ENCODE data around the gene AMZ2.
A peak's percentile ranks its signal among the peaks of the same experiment; 100 is the strongest.

The AMZ2 gene

GRCh38 chr17:68290955-68291835 lies 43.4 kb downstream of the AMZ2 start, which contains the start of the genes ARSG and SLC16A6:
Gene ARSG (plus strand): TSS chr17:68291495. CDS start chr17:68307494, 15,999 bp downstream.
Gene SLC16A6 (minus strand): TSS chr17:68291127. CDS start chr17:68278320, 12,807 bp downstream.
- DNase-seq (ENCODE audit: low read depth, low spot score): no peak

GRCh38 chr17:68291836-68292688 lies 44.2 kb downstream of the AMZ2 start:
- no peak for DNase-seq (ENCODE audit: low read depth, low spot score)

GRCh38 chr17:68292689-68293040 lies 44.8 kb downstream of the AMZ2 start:
- DNase-seq (ENCODE audit: low read depth, low spot score): no peak

GRCh38 chr17:68293490-68294195 lies 45.8 kb downstream of the AMZ2 start:
- no peak for DNase-seq (ENCODE audit: low read depth, low spot score)

- DNase-seq (ENCODE audit: low read depth, low spot score): no peak
Measured at GRCh38 chr17:68294196-68294555, 46.3 kb downstream of the AMZ2 start.

GRCh38 chr17:68294617-68295016 lies 46.8 kb downstream of the AMZ2 start:
- DNase-seq (ENCODE audit: low read depth, low spot score): no peak

GRCh38 chr17:68295086-68295485 lies 47.2 kb downstream of the AMZ2 start:
- no peak for DNase-seq (ENCODE audit: low read depth, low spot score)

GRCh38 chr17:68296217-68297191 lies 48.7 kb downstream of the AMZ2 start:
- no peak for DNase-seq (ENCODE audit: low read depth, low spot score)

- no peak for DNase-seq (ENCODE audit: low read depth, low spot score)
Measured at GRCh38 chr17:68297195-68297594, 49.4 kb downstream of the AMZ2 start.

GRCh38 chr17:68298601-68299000 lies 50.8 kb downstream of the AMZ2 start:
- DNase-seq (ENCODE audit: low read depth, low spot score): no peak

- no peak for DNase-seq (ENCODE audit: low read depth, low spot score)
Measured at GRCh38 chr17:68299817-68300216, 52.0 kb downstream of the AMZ2 start.

- peak; percentile 40 for DNase-seq (ENCODE audit: low read depth, low spot score)
Measured at GRCh38 chr17:68301438-68301959, 53.7 kb downstream of the AMZ2 start.

- peak; percentile 94 for DNase-seq (ENCODE audit: low read depth, low spot score)
Measured at GRCh38 chr17:68302066-68302564, 54.3 kb downstream of the AMZ2 start.

GRCh38 chr17:68302666-68303065 lies 54.8 kb downstream of the AMZ2 start:
- no peak for DNase-seq (ENCODE audit: low read depth, low spot score)

GRCh38 chr17:68304706-68305105 lies 56.9 kb downstream of the AMZ2 start:
- DNase-seq (ENCODE audit: low read depth, low spot score): no peak

- DNase-seq (ENCODE audit: low read depth, low spot score): no peak
Measured at GRCh38 chr17:68305142-68305541, 57.3 kb downstream of the AMZ2 start.

Data from brain pericyte (primary cell).